GM23338 (cell line): ENCODE results near the gene MBTPS2. TPM values are rescaled to one million over a fixed set of nuclear protein-coding genes. Genes with fewer than 3 reads are reported as not detected.
"Not testable (repeated sequence)": the region's sequence is repeated elsewhere in the genome, so short reads cannot be mapped to it uniquely, and the experiment has no call there.

Source experiments
- ATAC-seq: fragments of 200-7000 bp; cut with Tn5 transposase; 3 replicates; pipeline ENCODE4 v1.9.1; 2020
- DNase-seq: peaks from one replicate; pipeline ENCODE4 v3.0.0-alpha.2; 2015; ENCODE audit warnings: low spot score
- H2AFZ ChIP-seq: fragments of 200-600 bp; sonication (generic); 2 replicates; pipeline ENCODE4 v1.8.0; 2016; ENCODE audit warnings: antibody characterized with exemption, mild to moderate bottlenecking, moderate library complexity
- H3F3A ChIP-seq: fragments of 200-600 bp; sonication (generic); replicated peaks from 2 replicates; pipeline ENCODE4 v1.8.0; 2017; ENCODE audit warnings: antibody characterized with exemption, mixed run types, low read depth
- H3K27ac ChIP-seq: fragments of 200-600 bp; sonication (generic); 2 replicates; pipeline ENCODE4 v1.6.1; 2016; ENCODE audit warnings: low read depth
- H3K27me3 ChIP-seq: fragments of 200-600 bp; sonication (generic); 2 replicates; pipeline ENCODE4 v1.8.0; 2016; ENCODE audit warnings: mild to moderate bottlenecking, mixed run types, moderate library complexity; ENCODE audit not compliant: insufficient read depth
- H3K36me3 ChIP-seq: fragments of 200-600 bp; sonication (generic); 2 replicates; pipeline ENCODE4 v1.8.0; 2016; ENCODE audit warnings: mild to moderate bottlenecking; ENCODE audit not compliant: insufficient read depth
- H3K4me1 ChIP-seq: fragments of 200-600 bp; sonication (generic); 2 replicates; pipeline ENCODE4 v1.8.0; 2016; ENCODE audit warnings: mild to moderate bottlenecking, moderate library complexity; ENCODE audit not compliant: insufficient read depth
- H3K4me2 ChIP-seq: fragments of 200-600 bp; sonication (generic); 2 replicates; pipeline ENCODE4 v1.7.1; 2017; ENCODE audit warnings: mixed run types
- H3K4me3 ChIP-seq: fragments of 200-600 bp; sonication (generic); 2 replicates; pipeline ENCODE4 v1.6.1; 2016; ENCODE audit warnings: mixed run types
- H3K79me2 ChIP-seq: fragments of 200-600 bp; sonication (generic); replicated peaks from 2 replicates; pipeline ENCODE4 v1.8.0; 2017; ENCODE audit warnings: mild to moderate bottlenecking; ENCODE audit not compliant: insufficient read depth
- H3K9me2 ChIP-seq: fragments of 200-600 bp; sonication (generic); 2 replicates; pipeline ENCODE4 v1.8.0; 2017; ENCODE audit not compliant: insufficient read depth
- H4K20me1 ChIP-seq: fragments of 200-600 bp; sonication (generic); replicated peaks from 2 replicates; pipeline ENCODE4 v1.8.0; 2017; ENCODE audit warnings: mild to moderate bottlenecking; ENCODE audit not compliant: insufficient read depth
- H3K27ac Mint-ChIP-seq: 2 replicates; pipeline ENCODE4 v1.8.0; 2020; ENCODE audit warnings: inconsistent platforms, mild to moderate bottlenecking, moderate library complexity, mixed read lengths
- H3K27me3 Mint-ChIP-seq: 3 replicates; pipeline ENCODE4 v1.8.0; 2022; ENCODE audit warnings: low read depth, mild to moderate bottlenecking, moderate library complexity, mixed read lengths, inconsistent platforms; ENCODE audit not compliant: insufficient read depth, poor library complexity
- H3K36me3 Mint-ChIP-seq: 3 replicates; pipeline ENCODE4 v1.8.0; 2021; ENCODE audit warnings: low read depth, mild to moderate bottlenecking, inconsistent platforms, moderate library complexity, mixed read lengths
- H3K4me1 Mint-ChIP-seq: 3 replicates; pipeline ENCODE4 v1.8.0; 2020; ENCODE audit warnings: mild to moderate bottlenecking, inconsistent platforms, mixed read lengths
- H3K4me3 Mint-ChIP-seq: 3 replicates; pipeline ENCODE4 v1.8.0; 2021; ENCODE audit warnings: moderate library complexity, mild to moderate bottlenecking, inconsistent platforms, mixed read lengths
- H3K9me3 Mint-ChIP-seq: 3 replicates; pipeline ENCODE4 v1.8.0; 2020; ENCODE audit warnings: moderate library complexity, mild to moderate bottlenecking, inconsistent platforms, mixed read lengths
- CREB1 ChIP-seq: fragments of 250-450 bp; sonication (Bioruptor Pico); IDR thresholded peaks from 2 replicates; pipeline ENCODE4 v1.5.0; 2020; ENCODE audit warnings: low read depth, mild to moderate bottlenecking, moderate library complexity
- EZH2phosphoT487 ChIP-seq: fragments of 200-600 bp; sonication (generic); IDR thresholded peaks from one replicate; pipeline ENCODE4 v1.8.1; 2018; ENCODE audit warnings: antibody characterized with exemption; ENCODE audit not compliant: unreplicated experiment
- JUNB ChIP-seq: IDR thresholded peaks from one replicate; pipeline ENCODE4 v1.6.1; 2016; ENCODE audit warnings: antibody characterized with exemption; ENCODE audit not compliant: unreplicated experiment
- NANOG ChIP-seq: IDR thresholded peaks from 2 replicates; pipeline ENCODE4 v1.6.1; 2016; ENCODE audit warnings: antibody characterized with exemption, borderline replicate concordance
- POLR2AphosphoS5 ChIP-seq: IDR thresholded peaks from 2 replicates; pipeline ENCODE4 v1.6.1; 2016; ENCODE audit warnings: antibody characterized with exemption, low read depth
- STAT1 ChIP-seq: IDR thresholded peaks from one replicate; pipeline ENCODE4 v1.6.1; 2016; ENCODE audit warnings: antibody characterized with exemption; ENCODE audit not compliant: unreplicated experiment
- ZNF114 ChIP-seq: fragments of 250-450 bp; sonication (Bioruptor Pico); IDR thresholded peaks from 2 replicates; pipeline ENCODE4 v1.5.0; 2020; ENCODE audit warnings: mild to moderate bottlenecking, moderate library complexity
- ZNF331 ChIP-seq: fragments of 250-450 bp; sonication (Bioruptor Pico); IDR thresholded peaks from 2 replicates; pipeline ENCODE4 v1.5.0; 2020; ENCODE audit warnings: low read depth, mild to moderate bottlenecking, moderate library complexity
- polyA plus RNA-seq: library from polyadenylated mRNA; unstranded; fragments of >200 nt; fragmentation: Nextera tagmentation; extraction: Ambion mirVana; gene quantifications from 2 replicates; pipeline ENCODE4 v1.2.1, GENCODE V29; 2016
- total RNA-seq: library from RNA; depleted of rRNA; stranded (reverse); fragments of >200 nt; shearing (Covaris generic); gene quantifications from 2 replicates; pipeline ENCODE4 v1.2.3, GENCODE V29; 2014
- TF ChIP-seq, protein P1 (sequence below), 2 experiments: fragments of 200-600 bp in 1 of 2; sonication (generic) in 1 of 2; conservative IDR thresholded peaks; 2 replicates each; pipeline versions ENCODE4 v1.5.1 to v1.6.1; 2016 to 2017; ENCODE audit warnings: antibody characterized with exemption in 2 of 2, low read depth in 2 of 2, mild to moderate bottlenecking in 2 of 2, moderate library complexity in 1 of 2
- TF ChIP-seq, protein P2 (sequence below): IDR thresholded peaks from one replicate; pipeline ENCODE4 v1.6.1; 2018; ENCODE audit warnings: antibody characterized with exemption; ENCODE audit not compliant: unreplicated experiment

MBTPS2 gene
- total and polyA plus RNA-seq, 2 experiments from 2014 or later = 3.2 to 7.8 TPM

- TF ChIP-seq, protein P1, sequence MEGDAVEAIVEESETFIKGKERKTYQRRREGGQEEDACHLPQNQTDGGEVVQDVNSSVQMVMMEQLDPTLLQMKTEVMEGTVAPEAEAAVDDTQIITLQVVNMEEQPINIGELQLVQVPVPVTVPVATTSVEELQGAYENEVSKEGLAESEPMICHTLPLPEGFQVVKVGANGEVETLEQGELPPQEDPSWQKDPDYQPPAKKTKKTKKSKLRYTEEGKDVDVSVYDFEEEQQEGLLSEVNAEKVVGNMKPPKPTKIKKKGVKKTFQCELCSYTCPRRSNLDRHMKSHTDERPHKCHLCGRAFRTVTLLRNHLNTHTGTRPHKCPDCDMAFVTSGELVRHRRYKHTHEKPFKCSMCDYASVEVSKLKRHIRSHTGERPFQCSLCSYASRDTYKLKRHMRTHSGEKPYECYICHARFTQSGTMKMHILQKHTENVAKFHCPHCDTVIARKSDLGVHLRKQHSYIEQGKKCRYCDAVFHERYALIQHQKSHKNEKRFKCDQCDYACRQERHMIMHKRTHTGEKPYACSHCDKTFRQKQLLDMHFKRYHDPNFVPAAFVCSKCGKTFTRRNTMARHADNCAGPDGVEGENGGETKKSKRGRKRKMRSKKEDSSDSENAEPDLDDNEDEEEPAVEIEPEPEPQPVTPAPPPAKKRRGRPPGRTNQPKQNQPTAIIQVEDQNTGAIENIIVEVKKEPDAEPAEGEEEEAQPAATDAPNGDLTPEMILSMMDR (conservative IDR thresholded peaks at IDR 0.05; ENCODE audit: low read depth in 2 of 2) = no peak
- TF ChIP-seq POLR2AphosphoS5 (no peak), ZNF331 (CRISPR knock-in tag) (no peak), ZNF114 (CRISPR knock-in tag) (no peak), CREB1 (CRISPR knock-in tag) (no peak), STAT1 (no peak), EZH2phosphoT487 (no peak), JUNB (no peak), NANOG (no peak)
- TF ChIP-seq, protein P2, sequence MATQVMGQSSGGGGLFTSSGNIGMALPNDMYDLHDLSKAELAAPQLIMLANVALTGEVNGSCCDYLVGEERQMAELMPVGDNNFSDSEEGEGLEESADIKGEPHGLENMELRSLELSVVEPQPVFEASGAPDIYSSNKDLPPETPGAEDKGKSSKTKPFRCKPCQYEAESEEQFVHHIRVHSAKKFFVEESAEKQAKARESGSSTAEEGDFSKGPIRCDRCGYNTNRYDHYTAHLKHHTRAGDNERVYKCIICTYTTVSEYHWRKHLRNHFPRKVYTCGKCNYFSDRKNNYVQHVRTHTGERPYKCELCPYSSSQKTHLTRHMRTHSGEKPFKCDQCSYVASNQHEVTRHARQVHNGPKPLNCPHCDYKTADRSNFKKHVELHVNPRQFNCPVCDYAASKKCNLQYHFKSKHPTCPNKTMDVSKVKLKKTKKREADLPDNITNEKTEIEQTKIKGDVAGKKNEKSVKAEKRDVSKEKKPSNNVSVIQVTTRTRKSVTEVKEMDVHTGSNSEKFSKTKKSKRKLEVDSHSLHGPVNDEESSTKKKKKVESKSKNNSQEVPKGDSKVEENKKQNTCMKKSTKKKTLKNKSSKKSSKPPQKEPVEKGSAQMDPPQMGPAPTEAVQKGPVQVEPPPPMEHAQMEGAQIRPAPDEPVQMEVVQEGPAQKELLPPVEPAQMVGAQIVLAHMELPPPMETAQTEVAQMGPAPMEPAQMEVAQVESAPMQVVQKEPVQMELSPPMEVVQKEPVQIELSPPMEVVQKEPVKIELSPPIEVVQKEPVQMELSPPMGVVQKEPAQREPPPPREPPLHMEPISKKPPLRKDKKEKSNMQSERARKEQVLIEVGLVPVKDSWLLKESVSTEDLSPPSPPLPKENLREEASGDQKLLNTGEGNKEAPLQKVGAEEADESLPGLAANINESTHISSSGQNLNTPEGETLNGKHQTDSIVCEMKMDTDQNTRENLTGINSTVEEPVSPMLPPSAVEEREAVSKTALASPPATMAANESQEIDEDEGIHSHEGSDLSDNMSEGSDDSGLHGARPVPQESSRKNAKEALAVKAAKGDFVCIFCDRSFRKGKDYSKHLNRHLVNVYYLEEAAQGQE = no peak
Observed at GRCh38 chrX:21813612-21814368, 25.6 kb upstream of the MBTPS2 start (continued).

DNA sequence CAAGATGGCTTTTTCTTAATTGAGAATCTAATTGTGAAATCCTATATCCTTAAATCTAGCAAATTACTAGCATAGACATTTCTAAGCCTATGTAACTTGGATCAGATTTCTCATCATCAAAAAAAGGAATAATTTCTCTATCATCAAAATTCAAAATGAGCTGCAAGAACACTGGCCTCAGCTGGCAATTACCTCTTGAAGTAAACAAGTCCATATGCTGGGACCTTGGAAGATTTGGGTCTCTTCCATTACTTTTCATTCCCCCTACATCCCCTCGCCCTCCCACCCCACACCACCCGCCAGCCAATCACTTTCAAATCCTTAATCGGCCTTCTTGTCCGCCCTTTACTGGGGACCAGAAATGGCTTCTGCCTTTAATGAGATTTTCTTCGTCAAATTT is 23.3 kb upstream of the MBTPS2 start:
- Histone ChIP-seq H3K4me2 (no peak overlapping the region), H3K4me3 (no peak overlapping the region), H3K36me3 (no peaks in the 10 kb centered on the region), H3F3A (no peaks in the 10 kb centered on the region), H4K20me1 (no peaks in the 10 kb centered on the region), H2AFZ (no peak overlapping the region), H3K27ac (no peak overlapping the region), H3K4me1 (peaks cover 16% of the 10 kb centered on the region), H3K9me2 (no peaks in the 10 kb centered on the region), H3K79me2 (no peaks in the 10 kb centered on the region), H3K27me3 (no peaks in the 10 kb centered on the region)
- peaks cover 24% of the 10 kb centered on the region for H3K4me1 Mint-ChIP-seq
- H3K36me3 Mint-ChIP-seq = peaks cover 10% of the 10 kb centered on the region
- no peak for ATAC-seq
- no peak overlapping the region for H3K27ac Mint-ChIP-seq
- H3K4me3 Mint-ChIP-seq = no peak overlapping the region
- no peak for TF ChIP-seq ZNF331 (CRISPR knock-in tag)
- peaks cover 6% of the 10 kb centered on the region for H3K27me3 Mint-ChIP-seq
- no peak for DNase-seq
- peaks cover 10% of the 10 kb centered on the region for H3K9me3 Mint-ChIP-seq

DNA sequence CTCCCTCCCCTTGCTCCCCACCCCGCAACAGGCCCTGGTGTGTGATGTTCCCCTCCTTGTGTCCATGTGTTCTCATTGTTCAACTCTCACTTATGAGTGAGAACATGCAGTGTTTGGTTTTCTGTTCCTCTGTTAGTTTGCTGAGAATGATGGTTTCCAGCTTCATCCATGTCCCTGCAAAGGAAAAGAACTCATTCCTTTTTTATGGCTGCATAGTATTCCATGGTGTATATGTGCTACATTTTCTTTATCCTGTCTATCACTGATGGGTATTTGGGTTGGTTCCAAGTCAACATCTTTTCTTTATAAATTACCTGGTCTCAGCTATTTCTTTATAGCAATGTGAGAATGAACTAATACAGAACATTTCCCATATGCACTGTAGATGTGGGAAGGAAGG is 19.2 kb upstream of the MBTPS2 start:
- H2AFZ ChIP-seq, H3K4me2 ChIP-seq, H3K36me3 Mint-ChIP-seq, H3K27me3 Mint-ChIP-seq, H3K27ac Mint-ChIP-seq, H3K9me3 Mint-ChIP-seq, ATAC-seq, H3K9me2 ChIP-seq, H3K4me1 ChIP-seq, H3K79me2 ChIP-seq, H4K20me1 ChIP-seq, H3K4me1 Mint-ChIP-seq, H3F3A ChIP-seq, H3K27ac ChIP-seq, DNase-seq, H3K36me3 ChIP-seq, H3K4me3 Mint-ChIP-seq, H3K4me3 ChIP-seq, H3K27me3 ChIP-seq: not testable (repeated sequence)
